Anterior cingulate cortex (tissue), 58 donors: ENCODE measurements around the gene CCDC175.

ENCODE experiments used
- DNase-seq, 58 donors: peaks; one replicate each; lab custom pipeline; 2025; lab: John Stamatoyannopoulos, UW

The CCDC175 gene

DNA sequence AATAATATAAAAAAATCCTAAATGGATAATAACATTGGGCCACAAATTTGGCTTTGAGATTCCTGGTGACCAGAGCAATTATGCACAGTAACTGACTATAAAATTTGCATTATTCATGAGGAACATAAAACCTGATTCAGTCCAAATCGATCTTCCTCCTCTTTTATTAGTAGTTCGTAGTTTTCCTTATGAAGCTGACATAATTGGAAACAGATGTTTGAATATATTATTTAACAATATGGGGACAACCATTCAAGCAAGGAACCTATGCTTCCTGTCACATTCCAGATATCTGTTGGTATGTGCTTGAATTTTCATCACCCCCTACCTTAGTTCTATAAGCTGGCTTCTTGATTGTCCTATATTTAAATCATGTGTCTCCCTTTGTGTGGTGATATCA, 34.9 kb downstream of the CCDC175 start:
- DNase-seq, result no peak

DNA sequence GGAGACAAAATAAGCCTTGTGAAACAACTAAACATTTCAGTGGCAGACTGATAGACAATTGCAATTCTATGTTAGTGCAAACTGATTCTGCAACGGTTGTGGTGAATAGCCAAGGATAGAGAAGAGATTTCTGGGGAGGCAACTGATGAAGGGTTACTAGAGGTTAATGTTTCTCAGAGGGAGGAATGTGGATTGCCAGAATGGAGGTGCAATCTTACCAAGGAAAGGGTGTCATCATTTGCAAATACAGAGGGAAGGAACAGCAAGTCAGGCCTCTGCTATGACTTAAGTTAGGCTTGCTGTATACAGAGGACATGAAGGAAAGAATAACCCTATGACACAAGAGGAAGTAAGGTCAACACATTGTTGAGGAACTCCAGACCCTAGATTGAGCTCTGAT, 35.8 kb downstream of the CCDC175 start:
- no peak for DNase-seq

DNA sequence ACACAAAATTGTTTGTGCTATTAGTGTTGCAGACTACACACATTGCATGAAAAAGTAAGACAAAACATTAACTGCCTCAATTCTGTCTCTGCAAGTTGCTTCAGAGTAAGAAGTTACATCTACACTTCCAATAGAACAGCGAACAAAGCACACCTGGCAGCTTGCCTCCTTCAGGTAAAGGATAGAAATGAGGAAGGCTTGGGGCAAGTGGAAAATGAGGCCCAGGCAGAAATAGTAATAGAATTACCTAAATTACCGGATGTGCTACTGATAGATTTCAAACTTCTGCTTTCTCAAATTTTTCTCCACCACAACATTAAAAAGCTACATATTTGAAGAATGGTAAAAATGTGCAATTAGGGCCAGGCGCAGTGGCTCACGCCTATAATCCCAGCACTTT, 37.7 kb downstream of the CCDC175 start:
- DNase-seq, result no peak

DNA sequence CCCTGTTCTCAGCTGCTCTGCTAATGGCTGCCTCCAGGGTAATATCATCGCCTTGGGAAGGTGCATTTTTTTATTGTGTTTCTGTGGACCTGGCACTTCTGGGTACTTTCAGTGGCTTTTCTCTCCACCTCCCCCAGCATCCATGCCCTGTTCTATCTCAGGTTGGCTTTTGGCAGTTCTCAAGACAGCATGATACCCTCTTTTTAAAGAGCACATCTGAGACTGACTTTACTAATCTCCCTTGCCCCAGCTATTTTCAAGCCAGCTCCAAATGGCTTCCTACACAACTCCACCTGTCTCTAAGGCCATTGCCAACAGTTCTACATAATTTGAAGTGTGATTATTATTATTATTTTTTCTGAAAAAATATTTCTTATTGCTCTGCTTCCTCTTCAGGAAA, 39.1 kb downstream of the CCDC175 start:
- no peak for DNase-seq

DNA sequence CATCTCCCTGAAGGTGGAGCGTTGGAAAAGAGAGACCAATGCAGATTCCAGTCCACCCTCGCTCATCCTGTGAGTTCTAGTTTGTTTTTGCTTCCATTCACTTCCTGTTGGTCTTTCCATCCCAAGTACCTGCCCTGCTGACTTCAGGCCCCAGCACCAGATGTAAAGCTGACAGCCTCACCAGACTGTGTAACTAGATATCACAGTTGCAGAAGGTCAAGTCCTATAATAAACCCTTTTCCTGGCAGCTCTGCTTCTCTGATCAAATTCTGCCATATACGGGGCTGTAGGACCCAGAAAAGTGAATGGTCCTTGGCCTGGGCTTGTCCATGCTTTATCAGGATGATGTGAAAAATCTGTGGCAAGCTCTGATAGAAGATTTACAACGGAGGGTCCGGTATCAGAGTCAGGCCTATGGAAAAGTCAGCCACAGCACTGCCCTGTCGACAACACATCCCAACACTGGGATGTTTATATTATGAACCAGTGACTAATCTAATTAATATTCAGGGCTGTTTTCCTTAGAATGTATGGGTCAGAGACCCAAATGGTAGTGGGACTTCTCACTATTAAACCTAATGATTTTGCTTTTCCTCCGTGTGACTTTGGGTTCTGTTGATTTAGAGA, 42.1 kb downstream of the CCDC175 start:
- no peak for DNase-seq

DNA sequence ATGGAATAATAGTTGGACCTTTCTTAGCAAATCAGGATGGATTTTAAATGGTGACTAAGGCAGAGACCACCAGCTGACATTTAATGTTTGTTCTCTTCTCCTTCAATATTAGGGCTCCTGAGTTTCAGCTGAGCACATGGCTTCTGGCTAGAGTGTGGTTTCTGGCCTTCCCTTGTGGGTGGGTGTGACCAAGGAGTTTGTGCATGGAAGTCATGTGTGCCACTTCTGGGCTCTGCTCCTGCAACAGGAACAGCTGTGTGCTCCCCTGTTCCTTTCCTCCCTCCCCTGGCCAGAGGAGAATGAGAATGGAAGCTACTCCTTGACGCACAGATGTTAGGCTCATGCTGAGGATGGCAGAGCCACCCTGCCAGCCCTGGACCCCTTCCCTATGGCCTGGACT, 44.2 kb downstream of the CCDC175 start:
- no peak for DNase-seq

DNA sequence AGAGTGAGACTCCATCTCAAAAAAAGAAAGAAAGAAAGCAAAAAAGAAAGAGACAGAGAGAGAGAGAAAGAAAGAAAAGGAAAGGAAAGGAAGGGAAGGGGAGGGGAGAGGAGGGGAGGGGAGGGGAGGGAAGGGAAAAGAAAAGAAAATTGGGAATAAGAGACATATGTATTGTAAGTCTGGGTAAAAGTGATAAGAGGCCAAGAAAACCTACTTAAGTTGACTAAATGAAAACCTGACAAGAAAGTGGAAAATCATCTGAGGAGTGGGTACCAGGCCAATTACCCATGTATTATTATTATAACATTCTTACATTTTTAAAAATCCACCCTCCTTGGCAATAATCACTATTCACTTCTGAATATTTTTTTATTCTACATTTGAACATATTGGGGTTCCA, 46.3 kb downstream of the CCDC175 start:
- no peak for DNase-seq

DNA sequence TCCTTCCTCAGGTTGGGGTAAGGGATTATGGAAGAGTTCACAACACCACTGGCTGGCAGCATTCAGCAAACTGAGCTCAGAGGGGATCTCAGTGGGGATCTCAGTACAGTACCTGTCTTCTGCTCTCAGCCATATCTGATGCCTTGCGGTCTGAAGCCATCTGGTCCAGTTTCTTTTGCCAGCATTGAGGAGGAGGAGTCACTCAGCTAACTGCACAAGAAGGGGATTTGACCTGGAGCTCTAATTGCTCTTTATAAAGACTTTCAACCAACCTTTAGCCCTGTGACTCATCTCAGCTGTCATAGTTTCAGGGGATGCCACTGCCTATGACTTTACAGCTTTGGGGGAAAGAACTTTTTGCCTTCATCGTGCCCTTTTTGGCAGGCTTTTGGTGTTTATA, 47.4 kb downstream of the CCDC175 start:
- no peak for DNase-seq

DNA sequence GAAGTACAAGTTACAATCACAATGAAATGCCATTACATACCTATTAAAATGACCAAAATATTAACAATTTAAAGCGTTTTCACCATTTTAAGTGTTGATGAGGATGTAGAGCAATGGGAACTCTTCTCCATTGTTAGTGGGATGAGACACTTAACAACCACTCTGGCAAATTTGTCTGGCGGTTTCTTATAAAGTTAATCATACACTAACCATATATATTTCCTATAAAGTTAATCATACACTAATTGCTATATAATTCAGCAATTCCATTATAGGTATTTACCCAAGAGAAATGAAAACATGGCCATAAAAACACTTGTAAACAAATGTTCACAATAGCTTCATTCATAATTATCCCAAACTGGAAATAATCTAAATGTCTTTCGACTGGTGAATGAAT, 56.4 kb downstream of the CCDC175 start:
- DNase-seq, result no peak

DNA sequence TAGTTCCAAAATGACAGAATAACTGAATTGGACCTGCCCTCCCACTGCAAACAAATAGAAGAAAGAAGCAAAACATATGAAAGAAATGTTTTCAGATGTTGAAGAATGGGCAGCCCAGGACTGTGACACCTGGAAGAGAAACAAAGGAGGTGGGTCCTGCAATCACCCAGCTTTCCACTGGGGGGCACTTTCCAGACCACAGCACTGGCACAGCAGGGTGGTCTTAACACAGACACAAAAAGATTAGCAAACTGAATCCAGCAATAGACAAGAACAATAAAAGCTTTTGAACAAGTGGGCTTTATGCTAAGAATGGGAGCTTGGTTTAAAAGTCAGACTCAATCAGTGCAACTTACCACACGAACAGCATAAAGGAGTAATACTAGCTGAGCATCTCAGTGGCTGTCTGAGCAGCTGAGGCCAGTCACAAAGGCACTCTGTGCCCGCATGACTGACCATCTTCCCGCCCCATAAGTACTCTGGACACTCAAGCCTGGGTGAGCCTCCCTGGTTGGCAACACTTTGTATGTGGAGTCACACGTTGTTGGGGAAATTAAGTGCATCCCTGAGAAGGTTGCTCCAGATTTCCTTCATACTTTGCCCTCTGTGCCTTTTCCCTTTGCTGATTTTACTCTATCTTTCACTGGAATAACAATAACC, 64.6 kb downstream of the CCDC175 start:
- DNase-seq, result peak in 1 of 58 donors; percentile 1

DNA sequence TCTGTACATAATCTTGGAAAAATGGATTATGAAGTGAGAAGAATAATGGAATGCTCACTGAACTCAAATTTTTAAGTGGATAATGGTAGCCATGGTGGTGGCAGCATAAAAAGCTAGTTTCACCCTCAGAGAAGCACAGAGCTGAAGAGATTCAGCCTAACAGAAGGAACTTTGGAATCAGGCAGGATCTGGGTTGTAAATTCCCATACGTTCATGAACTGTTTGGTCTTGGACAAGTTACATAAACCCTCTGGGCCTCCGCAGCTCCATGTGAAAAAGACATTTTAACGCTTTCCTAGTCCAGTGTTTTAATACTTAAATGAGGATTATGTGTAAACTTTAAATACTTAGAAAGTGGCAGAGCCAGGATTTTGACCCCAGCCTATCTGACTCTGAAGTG, 65.6 kb downstream of the CCDC175 start:
- DNase-seq, result no peak

DNA sequence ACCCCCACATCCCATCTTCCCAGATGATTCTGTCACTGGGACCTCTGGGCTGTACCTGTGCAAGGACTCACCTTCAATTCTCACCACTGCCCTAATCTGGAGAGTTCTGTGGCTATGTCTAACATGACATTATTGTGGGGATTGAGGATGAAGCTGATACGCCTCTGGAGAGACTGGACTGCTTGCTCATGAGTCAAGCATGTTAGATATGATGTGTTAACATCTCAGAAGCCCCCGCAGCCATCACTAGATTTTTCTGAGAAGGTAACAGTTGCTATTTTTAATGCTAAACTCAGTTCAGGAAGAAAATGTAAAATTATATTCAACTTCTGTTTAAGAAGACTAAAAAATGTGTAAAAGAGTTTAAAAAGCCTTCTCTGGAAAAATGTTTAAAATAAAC, 66.6 kb downstream of the CCDC175 start:
- no peak for DNase-seq

DNA sequence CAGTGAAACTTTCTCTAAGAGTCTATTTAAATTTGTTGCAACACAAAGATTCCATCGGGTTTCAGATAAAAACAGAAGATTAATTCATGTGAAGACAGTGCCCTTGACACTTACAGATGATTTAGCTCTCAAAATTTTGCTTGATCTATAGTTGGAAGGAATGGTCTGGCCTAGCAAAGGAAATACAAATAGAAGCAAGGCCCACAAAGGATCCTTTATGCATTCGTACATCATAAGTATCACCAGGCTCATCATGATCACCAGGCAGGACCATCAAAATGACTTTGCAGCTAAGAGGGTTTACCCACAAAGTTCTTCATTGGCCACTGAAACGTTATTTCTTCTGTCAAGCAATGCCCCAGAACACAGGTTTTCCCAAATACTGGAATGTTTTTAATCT, 67.5 kb downstream of the CCDC175 start:
- DNase-seq, result no peak

DNA sequence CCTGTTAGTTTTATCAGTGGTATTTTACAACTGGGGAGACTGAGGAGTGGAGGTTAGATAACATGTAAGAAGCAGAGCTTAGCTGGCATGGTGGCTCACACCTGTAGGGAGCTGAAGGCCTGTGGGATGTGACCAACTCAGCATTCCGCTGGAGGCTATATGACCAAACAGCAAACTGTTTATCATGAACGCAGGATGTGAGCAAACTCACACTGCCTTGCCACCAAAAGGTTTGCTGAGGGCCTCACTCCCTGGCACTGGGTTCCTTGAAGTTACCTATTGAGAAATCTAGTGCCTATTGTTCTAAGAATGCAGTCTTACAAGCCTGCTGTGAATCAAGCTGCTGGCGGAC, 68.9 kb downstream of the CCDC175 start:
- no peak for DNase-seq

DNA sequence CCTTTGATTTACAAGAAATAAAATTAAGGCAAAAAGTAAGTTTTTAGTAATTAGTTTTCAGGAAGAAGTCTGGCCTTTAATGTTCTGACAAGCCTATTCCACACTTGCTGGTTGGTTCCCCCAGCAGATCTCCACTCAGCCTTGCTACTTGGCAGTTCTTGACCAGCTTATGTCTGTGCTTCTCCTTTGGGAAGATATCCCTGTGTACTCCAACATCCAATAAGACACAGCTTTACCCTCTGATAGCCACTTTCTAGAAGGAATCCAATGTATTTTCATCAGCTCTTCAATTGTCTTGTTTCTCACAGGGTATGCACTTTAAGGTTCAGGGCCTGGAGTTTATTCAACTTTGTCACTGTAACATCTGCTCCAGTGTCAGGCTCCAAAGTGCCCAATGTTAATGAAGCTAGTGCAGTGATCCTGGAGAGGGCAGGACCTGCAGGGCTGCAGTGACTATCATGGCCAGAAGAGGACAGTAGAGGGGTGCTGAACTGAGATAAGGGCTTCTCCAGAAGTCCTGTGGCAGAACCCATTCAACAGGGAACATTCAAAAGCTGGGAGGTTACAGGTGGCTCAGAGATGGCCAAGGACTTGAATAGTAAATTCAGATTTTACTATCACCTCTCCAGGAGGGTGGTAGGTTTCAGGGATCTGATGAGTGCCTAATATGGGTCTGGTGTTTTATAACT, 69.4 kb downstream of the CCDC175 start:
- peak in 28 of 58 donors; percentile 3 to 54 (median 13) for DNase-seq

DNA sequence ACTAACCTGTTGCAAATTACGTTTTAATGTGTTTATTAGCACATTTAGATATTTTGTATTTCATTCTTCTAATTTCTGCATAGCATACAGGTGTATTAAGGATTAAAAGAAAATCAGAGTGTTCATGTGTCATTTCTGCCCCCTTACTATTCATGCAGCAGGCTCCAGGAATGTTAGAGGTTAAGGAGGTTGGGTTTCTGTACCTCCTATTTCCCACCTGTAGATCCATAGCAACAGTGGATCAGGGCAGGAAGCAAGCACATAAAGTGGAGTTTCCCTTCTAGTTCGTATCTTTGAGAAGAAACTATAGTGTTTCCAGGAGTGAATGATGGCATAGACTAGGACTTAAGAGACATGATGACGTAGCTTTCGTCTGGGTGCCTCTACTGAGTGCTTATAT, 73.4 kb downstream of the CCDC175 start:
- DNase-seq, result no peak

DNA sequence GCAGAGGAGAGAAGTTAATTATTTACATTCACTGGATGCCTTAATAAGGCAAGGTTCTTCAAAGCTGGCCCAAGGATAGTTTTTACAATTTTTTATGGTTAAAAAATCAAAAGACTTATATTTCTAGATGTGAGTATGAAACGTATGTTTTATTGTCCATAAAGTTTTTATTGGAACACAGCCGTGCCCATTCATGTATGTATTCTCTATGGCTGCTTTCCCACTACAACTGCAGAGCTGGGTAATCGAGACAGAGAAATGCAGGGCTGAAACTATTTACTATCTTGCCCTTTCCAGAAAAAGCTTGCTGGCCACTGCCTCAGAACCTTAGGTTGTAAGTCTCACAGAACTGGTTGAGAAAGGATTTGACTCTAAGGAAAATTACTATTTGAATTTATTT, 75.9 kb downstream of the CCDC175 start:
- DNase-seq, result no peak

DNA sequence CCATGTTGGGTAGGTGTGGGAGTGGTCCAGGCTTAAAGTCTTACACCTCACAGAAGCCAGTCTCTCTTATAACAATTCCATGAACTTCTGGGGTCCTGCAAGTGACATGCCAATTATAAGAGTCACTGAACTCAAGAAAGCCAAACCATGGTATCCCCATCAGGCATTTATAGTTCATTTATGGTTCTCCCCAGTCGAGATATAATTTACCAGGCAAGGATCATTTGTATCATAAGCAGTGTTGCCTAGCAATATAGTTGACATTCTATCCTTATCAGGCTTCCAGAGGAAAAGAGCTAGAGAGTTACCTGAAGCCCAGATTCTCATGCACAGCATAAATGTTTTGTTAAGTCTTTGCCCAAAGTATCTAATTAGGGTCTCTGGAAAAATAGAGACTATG, 84.2 kb downstream of the CCDC175 start:
- no peak for DNase-seq

DNA sequence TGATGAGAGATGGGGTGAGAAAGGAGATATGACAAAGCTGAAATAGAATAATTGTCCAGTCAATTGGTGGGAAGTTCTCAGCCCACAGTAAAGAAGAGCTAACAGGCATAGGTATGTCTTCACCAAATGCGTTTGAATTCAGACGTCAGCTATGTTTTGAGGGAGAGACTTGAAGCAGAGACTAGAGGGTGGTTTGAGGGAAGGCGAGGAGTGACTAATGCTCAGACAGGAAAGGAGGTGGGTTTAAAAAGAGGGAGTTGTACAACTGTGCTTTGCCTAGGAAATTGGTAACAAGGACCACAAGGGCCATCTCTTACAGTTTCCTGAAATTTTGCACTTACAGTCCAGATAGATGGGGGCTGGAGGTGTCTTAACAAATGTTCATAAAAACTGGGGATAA, 85.9 kb downstream of the CCDC175 start:
- no peak for DNase-seq

DNA sequence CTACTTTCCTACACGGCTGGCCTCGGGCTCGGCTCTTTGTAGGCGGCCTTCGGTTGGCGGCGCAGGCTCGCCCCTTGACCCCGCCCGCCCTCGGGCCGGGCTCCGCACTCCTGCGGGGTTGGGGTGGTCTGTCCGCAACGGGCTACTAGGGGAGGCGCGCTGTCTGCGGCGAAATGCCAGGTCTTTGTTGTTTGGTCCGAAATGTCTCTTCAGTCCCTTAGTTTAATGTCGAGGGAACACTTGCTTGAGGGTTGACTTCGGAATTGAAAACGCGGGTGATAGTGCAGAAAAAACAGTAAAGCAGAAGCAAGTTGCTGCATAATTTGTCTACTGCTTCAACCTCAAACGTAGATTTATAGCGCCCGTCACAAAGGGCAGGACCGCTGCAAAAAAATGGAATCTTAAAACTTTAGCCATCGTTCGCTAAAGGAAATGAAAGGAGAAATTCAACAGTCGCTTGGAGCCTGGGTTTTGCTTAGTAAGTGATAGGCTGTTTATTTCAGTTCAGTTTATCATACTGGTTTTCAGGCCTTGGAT, 91.9 kb downstream of the CCDC175 start:
- DNase-seq, result peak in 2 of 58 donors; percentile 71 to 87

DNA sequence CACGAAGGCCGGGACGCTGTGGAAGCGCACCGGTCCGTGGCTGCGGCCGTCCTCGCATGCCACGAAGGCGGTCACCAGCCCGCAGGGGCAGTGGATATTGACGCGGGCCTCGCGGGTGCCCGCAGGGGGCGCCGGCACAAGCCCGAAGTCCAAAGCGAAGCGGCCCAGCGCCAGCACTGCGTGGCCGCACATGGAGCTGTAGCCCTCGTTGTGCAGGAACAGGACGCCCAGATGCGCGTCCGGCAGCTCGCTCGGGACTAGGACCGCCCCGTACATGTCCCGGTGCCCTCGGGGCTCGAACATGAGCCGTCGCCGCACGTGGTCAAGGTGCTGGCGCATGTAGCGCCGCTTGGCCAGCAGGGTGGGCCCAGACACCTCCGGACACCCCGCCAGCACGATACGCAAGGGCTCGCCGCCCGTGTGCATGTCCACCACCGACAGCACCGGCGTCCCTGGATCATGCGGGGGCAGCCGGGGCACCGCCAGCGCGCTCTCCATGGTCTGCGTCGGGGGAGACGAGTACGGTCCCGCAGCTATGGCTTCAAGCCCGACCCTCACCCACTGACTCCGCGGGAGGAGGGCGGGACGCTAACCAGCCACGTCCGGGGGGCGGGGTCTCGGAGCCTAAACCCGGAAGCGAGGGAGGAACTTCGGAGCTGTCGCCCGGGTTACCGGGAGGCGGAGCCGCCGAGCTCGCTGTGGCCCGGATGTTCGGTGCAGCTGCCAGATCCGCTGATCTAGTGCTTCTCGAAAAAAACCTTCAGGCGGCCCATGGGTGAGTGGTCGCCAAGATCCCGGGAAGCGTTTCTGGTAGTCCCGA, 92.6 kb downstream of the CCDC175 start, which contains the start of the genes JKAMP and L3HYPDH:
JKAMP (plus strand) TSS at position 699 of the 820 bp plus-strand sequence; CDS start at position 772, 73 bp downstream.
L3HYPDH (minus strand) TSS at position 590 of the 820 bp plus-strand sequence; CDS start at position 498, 92 bp downstream.
- peak; percentile 77 to 97 (median 94) for DNase-seq
